Peyer's patch (tissue), 4 donors: ENCODE results near the gene SPAG6. TPM values are rescaled to one million over a fixed set of nuclear protein-coding genes. Genes with fewer than 3 reads are reported as not detected.
"Not testable (repeated sequence)": the region's sequence is repeated elsewhere in the genome, so short reads cannot be mapped to it uniquely, and the experiment has no call there.

Source experiments
- DNase-seq, 3 donors: peaks; one replicate each; pipeline ENCODE4 v3.0.0-alpha.2; 2017 to 2019
- H3K27ac ChIP-seq, 4 donors: fragments of 200-600 bp; sonication (generic); one replicate each; pipeline ENCODE4 v1.5.1; 2016 to 2019
- H3K27me3 ChIP-seq, 2 donors: fragments of 200-600 bp; sonication (generic); one replicate each; pipeline ENCODE4 v1.5.1; 2019
- H3K36me3 ChIP-seq, 3 donors: fragments of 200-600 bp; sonication (generic); one replicate each; pipeline ENCODE4 v1.5.1; 2016 to 2019
- H3K4me1 ChIP-seq, 4 donors: fragments of 200-600 bp; sonication (generic); one replicate each; pipeline ENCODE4 v1.5.1; 2016 to 2019
- H3K4me3 ChIP-seq, 4 donors: fragments of 200-600 bp; sonication (generic); 1 replicate in 3 of 4; 2 replicates in 1 of 4; pipeline ENCODE4 v1.5.1; 2016 to 2019; ENCODE audit warnings: mild to moderate bottlenecking in 1 of 4
- H3K9me3 ChIP-seq, 4 donors: fragments of 200-600 bp; sonication (generic); one replicate each; pipeline ENCODE4 v1.5.1; 2016 to 2019; ENCODE audit warnings: mild to moderate bottlenecking in 1 of 4
- CTCF ChIP-seq, 6 experiments: fragments of 450-650 bp in 4 of 6; fragments of 200-600 bp in 2 of 6; sonication (generic) in 1 of 6; IDR thresholded peaks; one replicate each; pipeline ENCODE4 v1.5.1; 2017 to 2019; ENCODE audit warnings: antibody characterized with exemption in 6 of 6, mild to moderate bottlenecking in 3 of 6, moderate library complexity in 1 of 6
- POLR2A ChIP-seq, 2 donors: fragments of 450-650 bp; IDR thresholded peaks; one replicate each; pipeline ENCODE4 v1.5.1; 2017; ENCODE audit warnings: antibody characterized with exemption in 2 of 2, mild to moderate bottlenecking in 2 of 2, moderate library complexity in 2 of 2
- total RNA-seq, 4 donors: library from RNA; depleted of rRNA; stranded (reverse); fragments of >200 nt; gene quantifications; one replicate each; pipeline ENCODE4 v1.1.0, GENCODE V29; 2016

The SPAG6 gene
- total RNA-seq, 4 donors from 2014 or later, result not detected

GRCh38 chr10:22344781-22345300, 455 bp upstream of the SPAG6 start:
- Histone ChIP-seq H3K4me3 (peak overlapping the region in 3 of 4 donors; percentile 14 to 37 (median 37)), H3K36me3 (no peaks in the 10 kb centered on the region), H3K27ac (no peak overlapping the region), H3K4me1 (peaks cover 0 to 18% (median 1%) of the 10 kb centered on the region in 4 donors), H3K9me3 (peaks cover 0 to 14% (median 2%) of the 10 kb centered on the region in 4 donors), H3K27me3 (peaks cover 0 to 53% of the 10 kb centered on the region in 2 donors)
- TF ChIP-seq CTCF (IDR thresholded peaks at IDR 0.05), result no peak
- TF ChIP-seq POLR2A (IDR thresholded peaks at IDR 0.05), result no peak
- no peak for DNase-seq

DNA sequence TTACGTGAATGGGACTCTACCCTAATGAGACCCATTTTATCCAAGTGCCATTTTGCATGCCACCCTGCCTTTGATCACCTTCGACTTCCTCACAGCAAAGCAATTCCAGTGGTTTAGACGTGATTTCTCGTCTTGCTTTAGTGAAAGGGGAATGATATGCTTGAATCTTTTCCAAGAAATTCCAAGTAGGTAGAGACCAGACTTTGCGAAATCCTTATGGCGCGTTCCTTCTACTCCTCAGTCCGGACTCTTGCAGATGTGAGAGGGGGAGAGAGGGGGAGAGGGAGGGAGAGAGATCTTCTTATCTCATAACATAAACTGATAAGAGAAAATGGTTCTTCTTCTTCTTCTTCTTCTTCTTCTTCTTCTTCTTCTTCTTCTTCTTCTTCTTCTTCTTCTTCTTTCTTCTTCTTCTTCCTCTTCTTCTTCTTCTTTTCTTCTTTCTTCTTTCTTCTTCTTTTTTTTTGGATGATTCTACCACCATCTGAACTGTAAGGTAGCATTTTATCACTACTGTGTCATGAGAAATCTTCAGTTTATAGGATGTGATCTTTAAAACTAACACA, 883 bp downstream of the SPAG6 start:
- H3K27me3 ChIP-seq, result peaks cover 0 to 51% of the 10 kb centered on the region in 2 donors

DNA sequence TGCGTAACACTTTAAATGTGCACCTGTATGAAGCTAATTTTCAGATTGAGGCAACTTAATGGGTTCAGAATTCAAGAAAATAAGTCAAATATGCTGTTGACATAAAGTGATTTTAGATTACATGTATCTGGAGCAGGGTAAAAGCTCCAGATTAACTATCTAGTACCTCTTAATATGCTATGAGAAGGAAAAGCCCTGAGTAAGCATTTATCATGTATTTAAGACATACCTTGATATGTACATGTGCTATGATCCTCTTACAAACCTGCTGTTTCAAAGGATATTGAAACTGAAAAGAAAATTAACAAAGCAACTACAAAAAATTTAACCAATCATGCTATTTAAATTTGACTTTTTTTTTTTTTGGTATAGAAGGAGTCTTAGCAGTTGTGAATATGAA, 4.5 kb downstream of the SPAG6 start:
- TF ChIP-seq CTCF (IDR thresholded peaks at IDR 0.05), result no peak
- no peak for TF ChIP-seq POLR2A (IDR thresholded peaks at IDR 0.05)
- Histone ChIP-seq H3K9me3 (peaks cover 0 to 13% (median 2%) of the 10 kb centered on the region in 4 donors), H3K4me1 (peaks cover 0 to 8% (median 0%) of the 10 kb centered on the region in 4 donors), H3K27me3 (peaks cover 0 to 22% of the 10 kb centered on the region in 2 donors), H3K4me3 (no peak overlapping the region), H3K27ac (no peak overlapping the region), H3K36me3 (no peaks in the 10 kb centered on the region)
- no peak for DNase-seq

More for the DNA sequence above, 883 bp downstream of the SPAG6 start:
- no peaks in the 10 kb centered on the region for H3K36me3 ChIP-seq
- H3K9me3 ChIP-seq, result peaks cover 0 to 14% (median 2%) of the 10 kb centered on the region in 4 donors
- no peak overlapping the region for H3K27ac ChIP-seq
- no peak overlapping the region for H3K4me3 ChIP-seq
- no peak for DNase-seq
- TF ChIP-seq CTCF (IDR thresholded peaks at IDR 0.05) (no peak), POLR2A (IDR thresholded peaks at IDR 0.05) (no peak)
- H3K4me1 ChIP-seq, result peaks cover 0 to 13% (median under 1%) of the 10 kb centered on the region in 4 donors

GRCh38 chr10:22351131-22351703, 5.9 kb downstream of the SPAG6 start:
- Histone ChIP-seq H3K4me1 (no peaks in the 10 kb centered on the region), H3K27me3 (peaks cover 0 to 9% of the 10 kb centered on the region in 2 donors), H3K9me3 (no peaks in the 10 kb centered on the region), H3K4me3 (no peak overlapping the region), H3K27ac (no peak overlapping the region), H3K36me3 (no peaks in the 10 kb centered on the region)
- no peak for DNase-seq
- TF ChIP-seq CTCF (IDR thresholded peaks at IDR 0.05) (no peak), POLR2A (IDR thresholded peaks at IDR 0.05) (no peak)

GRCh38 chr10:22356324-22356873, 11.1 kb downstream of the SPAG6 start:
- Histone ChIP-seq H3K4me1 (no peaks in the 10 kb centered on the region), H3K27me3 (no peaks in the 10 kb centered on the region), H3K9me3 (no peaks in the 10 kb centered on the region), H3K27ac (no peak overlapping the region), H3K36me3 (no peaks in the 10 kb centered on the region), H3K4me3 (no peak overlapping the region)
- TF ChIP-seq CTCF (IDR thresholded peaks at IDR 0.05) (no peak), POLR2A (IDR thresholded peaks at IDR 0.05) (no peak)
- no peak for DNase-seq

- H3K27ac ChIP-seq, H3K27me3 ChIP-seq, H3K4me3 ChIP-seq, H3K9me3 ChIP-seq, H3K36me3 ChIP-seq, DNase-seq, H3K4me1 ChIP-seq: not testable (repeated sequence)
Measured at GRCh38 chr10:22357770-22358169, 12.5 kb downstream of the SPAG6 start.
